Parathyroid adenoma (tissue), 2 donors: ENCODE data around the gene KRT24.
A peak's percentile ranks its signal among the peaks of the same experiment; 100 is the strongest.

Source experiments
- H2AFZ ChIP-seq: fragments of 300-600 bp; sonication (generic); one replicate; pipeline ENCODE4 v1.7.0; 2017; ENCODE audit warnings: antibody characterized with exemption, mild to moderate bottlenecking
- H3K27ac ChIP-seq: fragments of 300-600 bp; sonication (generic); one replicate; pipeline ENCODE4 v1.7.0; 2017
- H3K27me3 ChIP-seq: fragments of 300-600 bp; sonication (generic); one replicate; pipeline ENCODE4 v1.7.0; 2017; ENCODE audit warnings: low read length; ENCODE audit not compliant: control insufficient read depth, insufficient read depth
- H3K36me3 ChIP-seq: fragments of 300-600 bp; sonication (generic); one replicate; pipeline ENCODE4 v1.7.0; 2017; ENCODE audit warnings: low read length; ENCODE audit not compliant: control insufficient read depth, insufficient read depth
- H3K4me1 ChIP-seq: fragments of 300-600 bp; sonication (generic); one replicate; pipeline ENCODE4 v1.7.0; 2017; ENCODE audit warnings: control low read depth
- H3K4me2 ChIP-seq: fragments of 300-600 bp; sonication (generic); one replicate; pipeline ENCODE4 v1.7.0; 2017; ENCODE audit warnings: low read length
- H3K4me3 ChIP-seq: fragments of 300-600 bp; sonication (generic); one replicate; pipeline ENCODE4 v1.7.0; 2017; ENCODE audit warnings: low read depth, low read length
- H3K79me2 ChIP-seq: fragments of 300-600 bp; sonication (generic); one replicate; pipeline ENCODE4 v1.7.0; 2017; ENCODE audit warnings: control low read depth
- H3K9ac ChIP-seq: fragments of 300-600 bp; sonication (generic); one replicate; pipeline ENCODE4 v1.7.0; 2017; ENCODE audit warnings: mild to moderate bottlenecking
- H3K9me3 ChIP-seq: fragments of 300-600 bp; sonication (generic); one replicate; pipeline ENCODE4 v1.7.0; 2017; ENCODE audit warnings: low read length; ENCODE audit not compliant: control insufficient read depth
- CTCF ChIP-seq: fragments of 300-600 bp; sonication (generic); IDR thresholded peaks from one replicate; pipeline ENCODE4 v1.7.0; 2017; ENCODE audit warnings: antibody characterized with exemption, mild to moderate bottlenecking
- donor health status: primary hyperparathyroidism.

Gene KRT24

GRCh38 chr17:40675905-40676304, 27.6 kb downstream of the KRT24 start:
- Histone ChIP-seq H3K4me2 (no peak overlapping the region), H2AFZ (no peak overlapping the region), H3K9me3 (no peaks in the 10 kb centered on the region), H3K9ac (no peak overlapping the region), H3K27me3 (no peaks in the 10 kb centered on the region), H3K79me2 (no peaks in the 10 kb centered on the region), H3K4me1 (no peaks in the 10 kb centered on the region), H3K27ac (no peak overlapping the region), H3K36me3 (no peaks in the 10 kb centered on the region), H3K4me3 (no peak overlapping the region)
- no peak for TF ChIP-seq CTCF

- Histone ChIP-seq H3K4me3 (no peak overlapping the region), H3K9me3 (no peaks in the 10 kb centered on the region), H3K9ac (no peak overlapping the region), H3K36me3 (no peaks in the 10 kb centered on the region), H3K4me1 (no peaks in the 10 kb centered on the region), H3K4me2 (no peak overlapping the region), H3K79me2 (no peaks in the 10 kb centered on the region), H3K27me3 (no peaks in the 10 kb centered on the region), H3K27ac (no peak overlapping the region), H2AFZ (no peak overlapping the region)
- no peak for TF ChIP-seq CTCF
Measured at GRCh38 chr17:40672654-40673053, 30.9 kb downstream of the KRT24 start.

- Histone ChIP-seq H3K4me2 (no peak overlapping the region), H3K4me3 (no peak overlapping the region), H2AFZ (peak overlapping the region; percentile 24), H3K27me3 (no peaks in the 10 kb centered on the region), H3K4me1 (no peaks in the 10 kb centered on the region), H3K9me3 (no peaks in the 10 kb centered on the region), H3K27ac (no peak overlapping the region), H3K36me3 (no peaks in the 10 kb centered on the region), H3K9ac (no peak overlapping the region), H3K79me2 (no peaks in the 10 kb centered on the region)
- no peak for TF ChIP-seq CTCF
Measured at GRCh38 chr17:40671282-40671681, 32.3 kb downstream of the KRT24 start.

- H3K79me2 ChIP-seq, result no peaks in the 10 kb centered on the region
- no peaks in the 10 kb centered on the region for H3K36me3 ChIP-seq
- no peaks in the 10 kb centered on the region for H3K9me3 ChIP-seq
- H3K27me3 ChIP-seq, result no peaks in the 10 kb centered on the region
- peak overlapping the region; percentile 12 for H2AFZ ChIP-seq
- no peak overlapping the region for H3K9ac ChIP-seq
- TF ChIP-seq CTCF, result no peak
- no peak overlapping the region for H3K4me3 ChIP-seq
- H3K4me2 ChIP-seq, result no peak overlapping the region
- no peak overlapping the region for H3K27ac ChIP-seq
- H3K4me1 ChIP-seq, result no peaks in the 10 kb centered on the region
Measured at GRCh38 chr17:40666331-40666730, 37.2 kb downstream of the KRT24 start.

- Histone ChIP-seq H3K4me1 (no peaks in the 10 kb centered on the region), H3K9ac (no peak within 1 kb of the TSS)
Measured at GRCh38 chr17:40664582-40665333, 38.8 kb downstream of the KRT24 start, which contains the start of gene KRT222. KRT222 (minus strand) TSS chr17:40665177; CDS start chr17:40665099, 78 bp downstream.

More at GRCh38 chr17:40664582-40665333, 38.8 kb downstream of the KRT24 start, which contains the start of gene KRT222:
- peak within 1 kb of the TSS; percentile 1 for H3K27ac ChIP-seq
- H3K27me3 ChIP-seq, result no peaks in the 10 kb centered on the region
- no peak for TF ChIP-seq CTCF
- H2AFZ ChIP-seq, result peak within 1 kb of the TSS; percentile 85
- H3K4me2 ChIP-seq, result peak within 1 kb of the TSS; percentile 54
- no peaks in the 10 kb centered on the region for H3K36me3 ChIP-seq
- H3K4me3 ChIP-seq, result peak within 1 kb of the TSS; percentile 15
- H3K9me3 ChIP-seq, result no peaks in the 10 kb centered on the region
- no peaks in the 10 kb centered on the region for H3K79me2 ChIP-seq
